Activated naive CD8-positive, alpha-beta T cell treated with anti-CD3 and anti-CD28 coated beads, Interleukin-2, amount 50 U/mL, for 24 hours (primary cell): Measurements from ENCODE around the gene SENP2.

Experiments
- ATAC-seq: fragments of 150-1000 bp; cut with Tn5 transposase; one replicate; pipeline ENCODE4 v1.10.0; 2021
- DNase-seq: peaks from one replicate; pipeline ENCODE4 v3.0.0; 2021
- H3K27ac Mint-ChIP-seq: one replicate; pipeline ENCODE4 v1.8.0; 2021; ENCODE audit warnings: mild to moderate bottlenecking, mixed read lengths
- H3K27me3 Mint-ChIP-seq: one replicate; pipeline ENCODE4 v1.8.0; 2021; ENCODE audit warnings: mixed read lengths
- H3K36me3 Mint-ChIP-seq: one replicate; pipeline ENCODE4 v1.8.0; 2021; ENCODE audit warnings: low read depth, mixed read lengths
- H3K4me1 Mint-ChIP-seq: one replicate; pipeline ENCODE4 v1.8.0; 2021; ENCODE audit warnings: mixed read lengths
- H3K4me3 Mint-ChIP-seq: one replicate; pipeline ENCODE4 v1.8.0; 2021; ENCODE audit warnings: mild to moderate bottlenecking, moderate library complexity, mixed read lengths
- H3K9me3 Mint-ChIP-seq: one replicate; pipeline ENCODE4 v1.8.0; 2021; ENCODE audit warnings: mixed read lengths

Gene SENP2

GRCh38 chr3:185647134-185647879 lies 61.2 kb downstream of the SENP2 start:
- Mint-ChIP-seq H3K4me3 (no peak overlapping the region), H3K27me3 (peaks cover 9% of the 10 kb centered on the region), H3K9me3 (no peaks in the 10 kb centered on the region), H3K27ac (no peak overlapping the region), H3K4me1 (no peaks in the 10 kb centered on the region), H3K36me3 (no peaks in the 10 kb centered on the region)
- ATAC-seq (no peak), DNase-seq (no peak)

- DNase-seq (no peak), ATAC-seq (no peak)
- no peak overlapping the region for H3K4me3 Mint-ChIP-seq
- H3K4me1 Mint-ChIP-seq, result no peaks in the 10 kb centered on the region
- H3K9me3 Mint-ChIP-seq, result no peaks in the 10 kb centered on the region
- peaks cover 7% of the 10 kb centered on the region for H3K27me3 Mint-ChIP-seq
- no peak overlapping the region for H3K27ac Mint-ChIP-seq
- no peaks in the 10 kb centered on the region for H3K36me3 Mint-ChIP-seq
These were observed 61.8 kb downstream of the SENP2 start for GRCh38 chr3:185647880-185648210.

GRCh38 chr3:185648396-185648795 lies 62.3 kb downstream of the SENP2 start:
- Mint-ChIP-seq H3K36me3 (no peaks in the 10 kb centered on the region), H3K27me3 (peaks cover 7% of the 10 kb centered on the region), H3K9me3 (no peaks in the 10 kb centered on the region), H3K27ac (no peak overlapping the region), H3K4me1 (no peaks in the 10 kb centered on the region), H3K4me3 (no peak overlapping the region)
- ATAC-seq, result no peak
- DNase-seq, result no peak

- no peak for DNase-seq
- Mint-ChIP-seq H3K27me3 (peaks cover 7% of the 10 kb centered on the region), H3K27ac (no peak overlapping the region), H3K4me3 (no peak overlapping the region), H3K4me1 (no peaks in the 10 kb centered on the region), H3K36me3 (no peaks in the 10 kb centered on the region), H3K9me3 (no peaks in the 10 kb centered on the region)
- no peak for ATAC-seq
These were observed 63.3 kb downstream of the SENP2 start for GRCh38 chr3:185649414-185649813.

GRCh38 chr3:185651971-185652370 lies 65.9 kb downstream of the SENP2 start:
- H3K9me3 Mint-ChIP-seq, result no peaks in the 10 kb centered on the region
- H3K4me3 Mint-ChIP-seq, result no peak overlapping the region
- H3K4me1 Mint-ChIP-seq, result no peaks in the 10 kb centered on the region
- ATAC-seq (no peak), DNase-seq (no peak)
- H3K27ac Mint-ChIP-seq, result no peak overlapping the region
- H3K36me3 Mint-ChIP-seq, result no peaks in the 10 kb centered on the region
- no peaks in the 10 kb centered on the region for H3K27me3 Mint-ChIP-seq

- Mint-ChIP-seq H3K27me3 (no peaks in the 10 kb centered on the region), H3K36me3 (no peaks in the 10 kb centered on the region), H3K27ac (no peak overlapping the region), H3K9me3 (no peaks in the 10 kb centered on the region), H3K4me3 (no peak overlapping the region), H3K4me1 (no peaks in the 10 kb centered on the region)
- ATAC-seq (no peak), DNase-seq (no peak)
These were observed 68.1 kb downstream of the SENP2 start for GRCh38 chr3:185653949-185654757.

GRCh38 chr3:185654758-185655145 lies 68.7 kb downstream of the SENP2 start:
- ATAC-seq, result no peak
- Mint-ChIP-seq H3K4me3 (no peak overlapping the region), H3K4me1 (no peaks in the 10 kb centered on the region), H3K9me3 (no peaks in the 10 kb centered on the region), H3K27ac (no peak overlapping the region), H3K27me3 (no peaks in the 10 kb centered on the region), H3K36me3 (no peaks in the 10 kb centered on the region)
- no peak for DNase-seq

GRCh38 chr3:185655426-185656320 lies 69.6 kb downstream of the SENP2 start:
- Mint-ChIP-seq H3K9me3 (no peaks in the 10 kb centered on the region), H3K4me1 (no peaks in the 10 kb centered on the region), H3K27me3 (no peaks in the 10 kb centered on the region), H3K36me3 (no peaks in the 10 kb centered on the region), H3K27ac (no peak overlapping the region), H3K4me3 (no peak overlapping the region)
- DNase-seq (no peak), ATAC-seq (no peak)

- ATAC-seq (no peak), DNase-seq (no peak)
- no peak overlapping the region for H3K4me3 Mint-ChIP-seq
- H3K27ac Mint-ChIP-seq, result no peak overlapping the region
- H3K36me3 Mint-ChIP-seq, result no peaks in the 10 kb centered on the region
- H3K27me3 Mint-ChIP-seq, result no peaks in the 10 kb centered on the region
- H3K4me1 Mint-ChIP-seq, result no peaks in the 10 kb centered on the region
- H3K9me3 Mint-ChIP-seq, result no peaks in the 10 kb centered on the region
These were observed 70.3 kb downstream of the SENP2 start for GRCh38 chr3:185656321-185656840.

- no peaks in the 10 kb centered on the region for H3K36me3 Mint-ChIP-seq
- no peaks in the 10 kb centered on the region for H3K27me3 Mint-ChIP-seq
- H3K27ac Mint-ChIP-seq, result no peak overlapping the region
- no peak for ATAC-seq
- no peak for DNase-seq
- H3K4me3 Mint-ChIP-seq, result no peak overlapping the region
- H3K4me1 Mint-ChIP-seq, result no peaks in the 10 kb centered on the region
- H3K9me3 Mint-ChIP-seq, result no peaks in the 10 kb centered on the region
These were observed 71.1 kb downstream of the SENP2 start for GRCh38 chr3:185657211-185657610.

GRCh38 chr3:185657691-185658503 lies 71.8 kb downstream of the SENP2 start:
- Mint-ChIP-seq H3K36me3 (no peaks in the 10 kb centered on the region), H3K4me1 (no peaks in the 10 kb centered on the region), H3K4me3 (no peak overlapping the region), H3K27me3 (peaks cover 2% of the 10 kb centered on the region), H3K9me3 (no peaks in the 10 kb centered on the region), H3K27ac (no peak overlapping the region)
- DNase-seq (no peak), ATAC-seq (no peak)

- H3K4me3 Mint-ChIP-seq, result no peak overlapping the region
- DNase-seq, result no peak
- no peaks in the 10 kb centered on the region for H3K9me3 Mint-ChIP-seq
- H3K27me3 Mint-ChIP-seq, result peaks cover 7% of the 10 kb centered on the region
- H3K36me3 Mint-ChIP-seq, result no peaks in the 10 kb centered on the region
- ATAC-seq, result no peak
- H3K27ac Mint-ChIP-seq, result no peak overlapping the region
- H3K4me1 Mint-ChIP-seq, result no peaks in the 10 kb centered on the region
These were observed 72.4 kb downstream of the SENP2 start for GRCh38 chr3:185658504-185658912.

- no peaks in the 10 kb centered on the region for H3K9me3 Mint-ChIP-seq
- no peaks in the 10 kb centered on the region for H3K4me1 Mint-ChIP-seq
- no peak overlapping the region for H3K4me3 Mint-ChIP-seq
- ATAC-seq (no peak), DNase-seq (no peak)
- H3K36me3 Mint-ChIP-seq, result no peaks in the 10 kb centered on the region
- H3K27me3 Mint-ChIP-seq, result peaks cover 7% of the 10 kb centered on the region
- no peak overlapping the region for H3K27ac Mint-ChIP-seq
These were observed 72.8 kb downstream of the SENP2 start for GRCh38 chr3:185658943-185659342.
